Progenitor cell of endocrine pancreas (in vitro differentiated cells): ENCODE results near the gene DEXI. TPM values are rescaled to one million over a fixed set of nuclear protein-coding genes. Genes with fewer than 3 reads are reported as not detected.
"Not testable (repeated sequence)": the region's sequence is repeated elsewhere in the genome, so short reads cannot be mapped to it uniquely, and the experiment has no call there.

Experiments
- DNase-seq: peaks from one replicate; pipeline ENCODE4 v3.0.0; 2021; ENCODE audit warnings: low spot score; ENCODE audit not compliant: unreplicated experiment
- H3K27ac Mint-ChIP-seq: 2 replicates; pipeline ENCODE4 v1.8.0; 2021; ENCODE audit warnings: mild to moderate bottlenecking, moderate library complexity, mixed read lengths
- H3K27me3 Mint-ChIP-seq: 2 replicates; pipeline ENCODE4 v1.8.0; 2021; ENCODE audit warnings: mixed read lengths
- H3K36me3 Mint-ChIP-seq: 2 replicates; pipeline ENCODE4 v1.8.0; 2022; ENCODE audit warnings: mixed read lengths; ENCODE audit not compliant: insufficient read depth
- H3K4me1 Mint-ChIP-seq: 2 replicates; pipeline ENCODE4 v1.8.0; 2021; ENCODE audit warnings: low read depth, mixed read lengths
- H3K4me3 Mint-ChIP-seq: 2 replicates; pipeline ENCODE4 v1.8.0; 2021; ENCODE audit warnings: low read depth, mild to moderate bottlenecking, moderate library complexity, mixed read lengths
- H3K9me3 Mint-ChIP-seq: 2 replicates; pipeline ENCODE4 v1.8.0; 2021; ENCODE audit warnings: low read depth, mixed read lengths
- CTCF ChIP-seq: fragments of 200-600 bp; sonication (generic); IDR thresholded peaks from one replicate; pipeline ENCODE4 v1.5.0; 2021; ENCODE audit warnings: antibody characterized with exemption, mild to moderate bottlenecking; ENCODE audit not compliant: unreplicated experiment
- total RNA-seq: library from RNA; stranded (reverse); gene quantifications from 2 replicates; pipeline ENCODE4 v1.2.1, GENCODE V29; 2021

Gene DEXI
- total RNA-seq, 1 donor from 2014 or later, result 31.2 TPM

- Mint-ChIP-seq H3K27me3 (no peaks in the 10 kb centered on the region), H3K4me3 (no peak overlapping the region), H3K4me1 (peaks cover 3% of the 10 kb centered on the region), H3K9me3 (no peaks in the 10 kb centered on the region), H3K36me3 (peaks cover 4% of the 10 kb centered on the region), H3K27ac (no peak overlapping the region)
- TF ChIP-seq CTCF, result no peak
- no peak for DNase-seq
Observed at GRCh38 chr16:10932959-10933710, 9.1 kb downstream of the DEXI start.

- H3K9me3 Mint-ChIP-seq, result no peaks in the 10 kb centered on the region
- DNase-seq, result no peak
- H3K4me1 Mint-ChIP-seq, result peaks cover 3% of the 10 kb centered on the region
- no peaks in the 10 kb centered on the region for H3K27me3 Mint-ChIP-seq
- H3K4me3 Mint-ChIP-seq, result no peak overlapping the region
- peaks cover 11% of the 10 kb centered on the region for H3K36me3 Mint-ChIP-seq
- TF ChIP-seq CTCF, result no peak
- H3K27ac Mint-ChIP-seq, result no peak overlapping the region
Observed at GRCh38 chr16:10931977-10932632, 10.2 kb downstream of the DEXI start.

GRCh38 chr16:10931134-10931533, 11.1 kb downstream of the DEXI start:
- DNase-seq, result no peak
- Mint-ChIP-seq H3K4me3 (no peak overlapping the region), H3K27me3 (no peaks in the 10 kb centered on the region), H3K4me1 (peaks cover 3% of the 10 kb centered on the region), H3K9me3 (no peaks in the 10 kb centered on the region), H3K36me3 (peaks cover 12% of the 10 kb centered on the region), H3K27ac (no peak overlapping the region)
- no peak for TF ChIP-seq CTCF

- Mint-ChIP-seq H3K27me3 (no peaks in the 10 kb centered on the region), H3K4me1 (peaks cover 2% of the 10 kb centered on the region), H3K9me3 (no peaks in the 10 kb centered on the region), H3K27ac (no peak overlapping the region), H3K4me3 (no peak overlapping the region), H3K36me3 (peaks cover 12% of the 10 kb centered on the region)
- DNase-seq, result no peak
- TF ChIP-seq CTCF, result no peak
Observed at GRCh38 chr16:10930755-10931093, 11.5 kb downstream of the DEXI start.

GRCh38 chr16:10929853-10930754, 12.2 kb downstream of the DEXI start:
- Mint-ChIP-seq H3K9me3 (no peaks in the 10 kb centered on the region), H3K4me1 (no peaks in the 10 kb centered on the region), H3K36me3 (peaks cover 16% of the 10 kb centered on the region), H3K4me3 (no peak overlapping the region), H3K27ac (no peak overlapping the region), H3K27me3 (no peaks in the 10 kb centered on the region)
- no peak for TF ChIP-seq CTCF
- no peak for DNase-seq

GRCh38 chr16:10929097-10929496, 13.2 kb downstream of the DEXI start:
- peaks cover 16% of the 10 kb centered on the region for H3K36me3 Mint-ChIP-seq
- H3K9me3 Mint-ChIP-seq, H3K27ac Mint-ChIP-seq, H3K4me1 Mint-ChIP-seq, H3K4me3 Mint-ChIP-seq, DNase-seq, H3K27me3 Mint-ChIP-seq: not testable (repeated sequence)
